A549 (cell line): ENCODE measurements around the gene POLR3B.

Experiments
- ESRRA ChIP-seq: fragments of 150-350 bp; IDR thresholded peaks from 2 replicates; pipeline ENCODE4 v1.6.1; 2014; ENCODE audit warnings: mild to moderate bottlenecking, low read length, borderline replicate concordance
- HDAC2 ChIP-seq: fragments of 200-600 bp; sonication (generic); IDR thresholded peaks from 2 replicates; pipeline ENCODE4 v1.6.1; 2016
- MYC ChIP-seq: IDR thresholded peaks from 2 replicates; pipeline ENCODE4 v1.6.1; 2012; ENCODE audit warnings: mild to moderate bottlenecking, inconsistent platforms, low read length, improper control_type of control experiment, borderline replicate concordance
- POLR2A ChIP-seq: IDR thresholded peaks from 2 replicates; pipeline ENCODE4 v1.6.1; 2012; ENCODE audit warnings: mild to moderate bottlenecking, low read length
- RAD21 ChIP-seq, 2 experiments: fragments of >200 bp in 1 of 2; sonication (Bioruptor Twin) in 1 of 2; formaldehyde crosslinking in 1 of 2; IDR thresholded peaks in 1 of 2; conservative IDR thresholded peaks in 1 of 2; 2 replicates in 1 of 2; 3 replicates in 1 of 2; pipeline ENCODE4 v1.6.1; 2012 to 2018; ENCODE audit warnings: inconsistent platforms in 1 of 2
- RNF2 ChIP-seq: fragments of 200-600 bp; sonication (generic); IDR thresholded peaks from 2 replicates; pipeline ENCODE4 v1.6.1; 2016; ENCODE audit warnings: low read depth, mild to moderate bottlenecking, antibody characterized with exemption, moderate library complexity, borderline replicate concordance
- TF ChIP-seq, protein P1 (sequence below): fragments of >200 bp; sonication (Bioruptor Twin); formaldehyde crosslinking; IDR thresholded peaks from 3 replicates; pipeline ENCODE4 v1.5.1; 2016
- TF ChIP-seq, protein P2 (sequence below): fragments of 150-350 bp; IDR thresholded peaks from 2 replicates; pipeline ENCODE4 v1.6.1; 2014; ENCODE audit warnings: low read depth, mild to moderate bottlenecking, low read length

DNA sequence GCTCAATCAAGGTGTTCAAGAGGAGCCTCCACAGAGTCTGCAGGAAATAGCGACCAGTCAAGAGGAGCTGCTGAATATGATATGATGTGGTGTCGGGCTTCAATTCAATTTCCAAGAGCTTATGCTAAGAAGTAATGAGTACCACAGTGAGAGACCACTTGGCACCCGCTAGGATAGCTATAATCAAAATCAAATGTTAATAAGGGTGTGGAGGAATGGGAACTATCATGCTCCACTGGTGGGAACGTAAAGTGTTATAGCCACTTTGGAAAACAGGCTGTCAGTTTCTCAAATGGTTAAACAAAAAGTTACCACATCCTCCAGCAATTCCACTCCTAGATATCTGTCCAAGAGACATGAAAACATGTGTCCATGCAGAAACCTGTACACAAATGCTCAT is 6.7 kb downstream of the POLR3B start:
- TF ChIP-seq RNF2 (no peak), RAD21 (conservative IDR thresholded peaks at IDR 0.05 in 1 of 2, IDR thresholded peaks at IDR 0.05 in 1 of 2) (no peak), MYC (no peak), HDAC2 (no peak), ESRRA (no peak), POLR2A (no peak)
- TF ChIP-seq, protein P1, sequence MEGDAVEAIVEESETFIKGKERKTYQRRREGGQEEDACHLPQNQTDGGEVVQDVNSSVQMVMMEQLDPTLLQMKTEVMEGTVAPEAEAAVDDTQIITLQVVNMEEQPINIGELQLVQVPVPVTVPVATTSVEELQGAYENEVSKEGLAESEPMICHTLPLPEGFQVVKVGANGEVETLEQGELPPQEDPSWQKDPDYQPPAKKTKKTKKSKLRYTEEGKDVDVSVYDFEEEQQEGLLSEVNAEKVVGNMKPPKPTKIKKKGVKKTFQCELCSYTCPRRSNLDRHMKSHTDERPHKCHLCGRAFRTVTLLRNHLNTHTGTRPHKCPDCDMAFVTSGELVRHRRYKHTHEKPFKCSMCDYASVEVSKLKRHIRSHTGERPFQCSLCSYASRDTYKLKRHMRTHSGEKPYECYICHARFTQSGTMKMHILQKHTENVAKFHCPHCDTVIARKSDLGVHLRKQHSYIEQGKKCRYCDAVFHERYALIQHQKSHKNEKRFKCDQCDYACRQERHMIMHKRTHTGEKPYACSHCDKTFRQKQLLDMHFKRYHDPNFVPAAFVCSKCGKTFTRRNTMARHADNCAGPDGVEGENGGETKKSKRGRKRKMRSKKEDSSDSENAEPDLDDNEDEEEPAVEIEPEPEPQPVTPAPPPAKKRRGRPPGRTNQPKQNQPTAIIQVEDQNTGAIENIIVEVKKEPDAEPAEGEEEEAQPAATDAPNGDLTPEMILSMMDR: no peak
- TF ChIP-seq, protein P2, sequence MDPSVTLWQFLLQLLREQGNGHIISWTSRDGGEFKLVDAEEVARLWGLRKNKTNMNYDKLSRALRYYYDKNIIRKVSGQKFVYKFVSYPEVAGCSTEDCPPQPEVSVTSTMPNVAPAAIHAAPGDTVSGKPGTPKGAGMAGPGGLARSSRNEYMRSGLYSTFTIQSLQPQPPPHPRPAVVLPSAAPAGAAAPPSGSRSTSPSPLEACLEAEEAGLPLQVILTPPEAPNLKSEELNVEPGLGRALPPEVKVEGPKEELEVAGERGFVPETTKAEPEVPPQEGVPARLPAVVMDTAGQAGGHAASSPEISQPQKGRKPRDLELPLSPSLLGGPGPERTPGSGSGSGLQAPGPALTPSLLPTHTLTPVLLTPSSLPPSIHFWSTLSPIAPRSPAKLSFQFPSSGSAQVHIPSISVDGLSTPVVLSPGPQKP: no peak
